Progenitor cell of endocrine pancreas (in vitro differentiated cells): ENCODE data around the gene GALNTL6. TPM values are rescaled to one million over a fixed set of nuclear protein-coding genes. Genes with fewer than 3 reads are reported as not detected.
"Not testable (repeated sequence)": the region's sequence is repeated elsewhere in the genome, so short reads cannot be mapped to it uniquely, and the experiment has no call there.

ENCODE experiments used
- DNase-seq: peaks from one replicate; pipeline ENCODE4 v3.0.0; 2021; ENCODE audit warnings: low spot score; ENCODE audit not compliant: unreplicated experiment
- H3K27ac Mint-ChIP-seq: 2 replicates; pipeline ENCODE4 v1.8.0; 2021; ENCODE audit warnings: mild to moderate bottlenecking, moderate library complexity, mixed read lengths
- H3K27me3 Mint-ChIP-seq: 2 replicates; pipeline ENCODE4 v1.8.0; 2021; ENCODE audit warnings: mixed read lengths
- H3K36me3 Mint-ChIP-seq: 2 replicates; pipeline ENCODE4 v1.8.0; 2022; ENCODE audit warnings: mixed read lengths; ENCODE audit not compliant: insufficient read depth
- H3K4me1 Mint-ChIP-seq: 2 replicates; pipeline ENCODE4 v1.8.0; 2021; ENCODE audit warnings: low read depth, mixed read lengths
- H3K4me3 Mint-ChIP-seq: 2 replicates; pipeline ENCODE4 v1.8.0; 2021; ENCODE audit warnings: low read depth, mild to moderate bottlenecking, moderate library complexity, mixed read lengths
- H3K9me3 Mint-ChIP-seq: 2 replicates; pipeline ENCODE4 v1.8.0; 2021; ENCODE audit warnings: low read depth, mixed read lengths
- CTCF ChIP-seq: fragments of 200-600 bp; sonication (generic); IDR thresholded peaks from one replicate; pipeline ENCODE4 v1.5.0; 2021; ENCODE audit warnings: antibody characterized with exemption, mild to moderate bottlenecking; ENCODE audit not compliant: unreplicated experiment
- total RNA-seq: library from RNA; stranded (reverse); gene quantifications from 2 replicates; pipeline ENCODE4 v1.2.1, GENCODE V29; 2021

Gene GALNTL6
- total RNA-seq, 1 donor from 2014 or later, result 0.14 TPM

GRCh38 chr4:173014836-173015235 lies 1201.6 kb downstream of the GALNTL6 start:
- DNase-seq, result no peak
- H3K9me3 Mint-ChIP-seq, result peaks cover 3% of the 10 kb centered on the region
- peaks cover 2% of the 10 kb centered on the region for H3K4me1 Mint-ChIP-seq
- H3K36me3 Mint-ChIP-seq, result no peaks in the 10 kb centered on the region
- H3K4me3 Mint-ChIP-seq, result no peak overlapping the region
- no peak for TF ChIP-seq CTCF
- H3K27me3 Mint-ChIP-seq, result no peaks in the 10 kb centered on the region
- H3K27ac Mint-ChIP-seq, result no peak overlapping the region

- Mint-ChIP-seq H3K4me1 (peaks cover 2% of the 10 kb centered on the region), H3K9me3 (no peaks in the 10 kb centered on the region)
Observed at GRCh38 chr4:173017802-173018201, 1204.6 kb downstream of the GALNTL6 start.

GRCh38 chr4:173018446-173018845 lies 1205.2 kb downstream of the GALNTL6 start:
- DNase-seq, result no peak
- Mint-ChIP-seq H3K9me3 (no peaks in the 10 kb centered on the region), H3K4me3 (no peak overlapping the region), H3K36me3 (no peaks in the 10 kb centered on the region), H3K4me1 (peaks cover 2% of the 10 kb centered on the region), H3K27me3 (no peaks in the 10 kb centered on the region), H3K27ac (no peak overlapping the region)
- TF ChIP-seq CTCF, result no peak

More at GRCh38 chr4:173017802-173018201, 1204.6 kb downstream of the GALNTL6 start:
- Mint-ChIP-seq H3K36me3 (no peaks in the 10 kb centered on the region), H3K4me3 (no peak overlapping the region), H3K27ac (no peak overlapping the region), H3K27me3 (no peaks in the 10 kb centered on the region)
- no peak for TF ChIP-seq CTCF
- DNase-seq, result no peak

- no peak for DNase-seq
- no peaks in the 10 kb centered on the region for H3K36me3 Mint-ChIP-seq
- TF ChIP-seq CTCF, result no peak
- H3K4me3 Mint-ChIP-seq, result no peak overlapping the region
- no peak overlapping the region for H3K27ac Mint-ChIP-seq
- no peaks in the 10 kb centered on the region for H3K27me3 Mint-ChIP-seq
- no peaks in the 10 kb centered on the region for H3K4me1 Mint-ChIP-seq
- H3K9me3 Mint-ChIP-seq, result no peaks in the 10 kb centered on the region
Observed at GRCh38 chr4:173019664-173020063, 1206.5 kb downstream of the GALNTL6 start.

- H3K9me3 Mint-ChIP-seq, H3K4me1 Mint-ChIP-seq, H3K27ac Mint-ChIP-seq: not testable (repeated sequence)
Observed at GRCh38 chr4:173021746-173022573, 1208.8 kb downstream of the GALNTL6 start.

GRCh38 chr4:173024203-173024602 lies 1211.0 kb downstream of the GALNTL6 start:
- Mint-ChIP-seq H3K4me3 (no peak overlapping the region), H3K27me3 (no peaks in the 10 kb centered on the region), H3K9me3 (no peaks in the 10 kb centered on the region), H3K36me3 (no peaks in the 10 kb centered on the region), H3K27ac (no peak overlapping the region), H3K4me1 (peaks cover 9% of the 10 kb centered on the region)
- TF ChIP-seq CTCF, result no peak
- no peak for DNase-seq

More at GRCh38 chr4:173021746-173022573, 1208.8 kb downstream of the GALNTL6 start:
- H3K27me3 Mint-ChIP-seq, DNase-seq, H3K36me3 Mint-ChIP-seq, H3K4me3 Mint-ChIP-seq: not testable (repeated sequence)
